ENCODE results near the gene TSPAN11. TPM values are rescaled to one million over a fixed set of nuclear protein-coding genes. Genes with fewer than 3 reads are reported as not detected.

TSPAN11 gene
- total and polyA plus RNA-seq, 2 experiments from 2014 or later: 2.1 to 6.0 TPM

DNA sequence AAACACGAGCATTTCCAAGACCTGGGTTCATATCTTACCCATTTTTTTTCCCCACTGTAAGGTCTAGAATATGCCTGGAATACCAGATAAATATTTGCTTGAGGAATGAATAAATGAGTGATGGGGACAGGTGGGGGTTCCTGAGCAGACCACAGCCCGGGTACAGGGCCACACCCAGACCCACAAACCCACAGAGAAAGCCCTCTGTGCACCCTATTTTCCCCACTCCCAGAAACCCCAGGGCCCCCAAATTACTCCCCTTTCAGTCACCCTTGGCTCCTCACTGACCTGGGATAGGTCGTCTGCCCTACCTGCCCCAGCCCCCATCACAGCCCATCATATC, 80.6 kb downstream of the TSPAN11 start:
- Histone ChIP-seq H3K9me2 (ENCODE audit: insufficient read depth) (no peaks in the 10 kb centered on the region), H3K4me1 (ENCODE audit: insufficient read depth) (no peaks in the 10 kb centered on the region), H2AFZ (no peak overlapping the region), H3K4me2 (no peak overlapping the region), H4K20me1 (replicated peaks; ENCODE audit: insufficient read depth) (no peaks in the 10 kb centered on the region), H3K4me3 (no peak overlapping the region), H3K79me2 (replicated peaks; ENCODE audit: insufficient read depth) (no peaks in the 10 kb centered on the region), H3K36me3 (ENCODE audit: insufficient read depth) (no peaks in the 10 kb centered on the region), H3K27me3 (ENCODE audit: insufficient read depth) (no peaks in the 10 kb centered on the region), H3F3A (replicated peaks; ENCODE audit: low read depth) (no peaks in the 10 kb centered on the region), H3K27ac (ENCODE audit: low read depth) (no peak overlapping the region)
- TF ChIP-seq POLR2AphosphoS5 (IDR thresholded peaks at IDR 0.05; ENCODE audit: low read depth) (no peak), EZH2 (IDR thresholded peaks at IDR 0.05; ENCODE audit: low read depth, unreplicated experiment) (no peak), CREB1 (CRISPR knock-in tag; IDR thresholded peaks at IDR 0.05; ENCODE audit: low read depth) (no peak), ZNF331 (CRISPR knock-in tag; IDR thresholded peaks at IDR 0.05; ENCODE audit: low read depth) (no peak), ZNF114 (CRISPR knock-in tag; IDR thresholded peaks at IDR 0.05) (no peak), STAT1 (IDR thresholded peaks at IDR 0.05; ENCODE audit: unreplicated experiment) (no peak)
- TF ChIP-seq, protein P1, sequence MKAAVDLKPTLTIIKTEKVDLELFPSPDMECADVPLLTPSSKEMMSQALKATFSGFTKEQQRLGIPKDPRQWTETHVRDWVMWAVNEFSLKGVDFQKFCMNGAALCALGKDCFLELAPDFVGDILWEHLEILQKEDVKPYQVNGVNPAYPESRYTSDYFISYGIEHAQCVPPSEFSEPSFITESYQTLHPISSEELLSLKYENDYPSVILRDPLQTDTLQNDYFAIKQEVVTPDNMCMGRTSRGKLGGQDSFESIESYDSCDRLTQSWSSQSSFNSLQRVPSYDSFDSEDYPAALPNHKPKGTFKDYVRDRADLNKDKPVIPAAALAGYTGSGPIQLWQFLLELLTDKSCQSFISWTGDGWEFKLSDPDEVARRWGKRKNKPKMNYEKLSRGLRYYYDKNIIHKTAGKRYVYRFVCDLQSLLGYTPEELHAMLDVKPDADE (IDR thresholded peaks at IDR 0.05): no peak
- TF ChIP-seq, protein P2, sequence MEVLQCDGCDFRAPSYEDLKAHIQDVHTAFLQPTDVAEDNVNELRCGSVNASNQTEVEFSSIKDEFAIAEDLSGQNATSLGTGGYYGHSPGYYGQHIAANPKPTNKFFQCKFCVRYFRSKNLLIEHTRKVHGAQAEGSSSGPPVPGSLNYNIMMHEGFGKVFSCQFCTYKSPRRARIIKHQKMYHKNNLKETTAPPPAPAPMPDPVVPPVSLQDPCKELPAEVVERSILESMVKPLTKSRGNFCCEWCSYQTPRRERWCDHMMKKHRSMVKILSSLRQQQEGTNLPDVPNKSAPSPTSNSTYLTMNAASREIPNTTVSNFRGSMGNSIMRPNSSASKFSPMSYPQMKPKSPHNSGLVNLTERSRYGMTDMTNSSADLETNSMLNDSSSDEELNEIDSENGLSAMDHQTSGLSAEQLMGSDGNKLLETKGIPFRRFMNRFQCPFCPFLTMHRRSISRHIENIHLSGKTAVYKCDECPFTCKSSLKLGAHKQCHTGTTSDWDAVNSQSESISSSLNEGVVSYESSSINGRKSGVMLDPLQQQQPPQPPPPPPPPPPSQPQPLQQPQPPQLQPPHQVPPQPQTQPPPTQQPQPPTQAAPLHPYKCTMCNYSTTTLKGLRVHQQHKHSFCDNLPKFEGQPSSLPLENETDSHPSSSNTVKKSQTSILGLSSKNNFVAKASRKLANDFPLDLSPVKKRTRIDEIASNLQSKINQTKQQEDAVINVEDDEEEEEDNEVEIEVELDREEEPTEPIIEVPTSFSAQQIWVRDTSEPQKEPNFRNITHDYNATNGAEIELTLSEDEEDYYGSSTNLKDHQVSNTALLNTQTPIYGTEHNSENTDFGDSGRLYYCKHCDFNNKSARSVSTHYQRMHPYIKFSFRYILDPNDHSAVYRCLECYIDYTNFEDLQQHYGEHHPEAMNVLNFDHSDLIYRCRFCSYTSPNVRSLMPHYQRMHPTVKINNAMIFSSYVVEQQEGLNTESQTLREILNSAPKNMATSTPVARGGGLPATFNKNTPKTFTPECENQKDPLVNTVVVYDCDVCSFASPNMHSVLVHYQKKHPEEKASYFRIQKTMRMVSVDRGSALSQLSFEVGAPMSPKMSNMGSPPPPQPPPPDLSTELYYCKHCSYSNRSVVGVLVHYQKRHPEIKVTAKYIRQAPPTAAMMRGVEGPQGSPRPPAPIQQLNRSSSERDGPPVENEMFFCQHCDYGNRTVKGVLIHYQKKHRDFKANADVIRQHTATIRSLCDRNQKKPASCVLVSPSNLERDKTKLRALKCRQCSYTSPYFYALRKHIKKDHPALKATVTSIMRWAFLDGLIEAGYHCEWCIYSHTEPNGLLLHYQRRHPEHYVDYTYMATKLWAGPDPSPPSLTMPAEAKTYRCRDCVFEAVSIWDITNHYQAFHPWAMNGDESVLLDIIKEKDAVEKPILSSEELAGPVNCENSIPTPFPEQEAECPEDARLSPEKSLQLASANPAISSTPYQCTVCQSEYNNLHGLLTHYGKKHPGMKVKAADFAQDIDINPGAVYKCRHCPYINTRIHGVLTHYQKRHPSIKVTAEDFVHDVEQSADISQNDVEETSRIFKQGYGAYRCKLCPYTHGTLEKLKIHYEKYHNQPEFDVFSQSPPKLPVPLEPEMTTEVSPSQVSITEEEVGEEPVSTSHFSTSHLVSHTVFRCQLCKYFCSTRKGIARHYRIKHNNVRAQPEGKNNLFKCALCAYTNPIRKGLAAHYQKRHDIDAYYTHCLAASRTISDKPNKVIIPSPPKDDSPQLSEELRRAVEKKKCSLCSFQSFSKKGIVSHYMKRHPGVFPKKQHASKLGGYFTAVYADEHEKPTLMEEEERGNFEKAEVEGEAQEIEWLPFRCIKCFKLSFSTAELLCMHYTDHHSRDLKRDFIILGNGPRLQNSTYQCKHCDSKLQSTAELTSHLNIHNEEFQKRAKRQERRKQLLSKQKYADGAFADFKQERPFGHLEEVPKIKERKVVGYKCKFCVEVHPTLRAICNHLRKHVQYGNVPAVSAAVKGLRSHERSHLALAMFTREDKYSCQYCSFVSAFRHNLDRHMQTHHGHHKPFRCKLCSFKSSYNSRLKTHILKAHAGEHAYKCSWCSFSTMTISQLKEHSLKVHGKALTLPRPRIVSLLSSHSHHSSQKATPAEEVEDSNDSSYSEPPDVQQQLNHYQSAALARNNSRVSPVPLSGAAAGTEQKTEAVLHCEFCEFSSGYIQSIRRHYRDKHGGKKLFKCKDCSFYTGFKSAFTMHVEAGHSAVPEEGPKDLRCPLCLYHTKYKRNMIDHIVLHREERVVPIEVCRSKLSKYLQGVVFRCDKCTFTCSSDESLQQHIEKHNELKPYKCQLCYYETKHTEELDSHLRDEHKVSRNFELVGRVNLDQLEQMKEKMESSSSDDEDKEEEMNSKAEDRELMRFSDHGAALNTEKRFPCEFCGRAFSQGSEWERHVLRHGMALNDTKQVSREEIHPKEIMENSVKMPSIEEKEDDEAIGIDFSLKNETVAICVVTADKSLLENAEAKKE (CRISPR knock-in tag; IDR thresholded peaks at IDR 0.05): no peak
- TF ChIP-seq, protein P3, sequence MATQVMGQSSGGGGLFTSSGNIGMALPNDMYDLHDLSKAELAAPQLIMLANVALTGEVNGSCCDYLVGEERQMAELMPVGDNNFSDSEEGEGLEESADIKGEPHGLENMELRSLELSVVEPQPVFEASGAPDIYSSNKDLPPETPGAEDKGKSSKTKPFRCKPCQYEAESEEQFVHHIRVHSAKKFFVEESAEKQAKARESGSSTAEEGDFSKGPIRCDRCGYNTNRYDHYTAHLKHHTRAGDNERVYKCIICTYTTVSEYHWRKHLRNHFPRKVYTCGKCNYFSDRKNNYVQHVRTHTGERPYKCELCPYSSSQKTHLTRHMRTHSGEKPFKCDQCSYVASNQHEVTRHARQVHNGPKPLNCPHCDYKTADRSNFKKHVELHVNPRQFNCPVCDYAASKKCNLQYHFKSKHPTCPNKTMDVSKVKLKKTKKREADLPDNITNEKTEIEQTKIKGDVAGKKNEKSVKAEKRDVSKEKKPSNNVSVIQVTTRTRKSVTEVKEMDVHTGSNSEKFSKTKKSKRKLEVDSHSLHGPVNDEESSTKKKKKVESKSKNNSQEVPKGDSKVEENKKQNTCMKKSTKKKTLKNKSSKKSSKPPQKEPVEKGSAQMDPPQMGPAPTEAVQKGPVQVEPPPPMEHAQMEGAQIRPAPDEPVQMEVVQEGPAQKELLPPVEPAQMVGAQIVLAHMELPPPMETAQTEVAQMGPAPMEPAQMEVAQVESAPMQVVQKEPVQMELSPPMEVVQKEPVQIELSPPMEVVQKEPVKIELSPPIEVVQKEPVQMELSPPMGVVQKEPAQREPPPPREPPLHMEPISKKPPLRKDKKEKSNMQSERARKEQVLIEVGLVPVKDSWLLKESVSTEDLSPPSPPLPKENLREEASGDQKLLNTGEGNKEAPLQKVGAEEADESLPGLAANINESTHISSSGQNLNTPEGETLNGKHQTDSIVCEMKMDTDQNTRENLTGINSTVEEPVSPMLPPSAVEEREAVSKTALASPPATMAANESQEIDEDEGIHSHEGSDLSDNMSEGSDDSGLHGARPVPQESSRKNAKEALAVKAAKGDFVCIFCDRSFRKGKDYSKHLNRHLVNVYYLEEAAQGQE (IDR thresholded peaks at IDR 0.05; ENCODE audit: unreplicated experiment): no peak
- TF ChIP-seq, protein P4, sequence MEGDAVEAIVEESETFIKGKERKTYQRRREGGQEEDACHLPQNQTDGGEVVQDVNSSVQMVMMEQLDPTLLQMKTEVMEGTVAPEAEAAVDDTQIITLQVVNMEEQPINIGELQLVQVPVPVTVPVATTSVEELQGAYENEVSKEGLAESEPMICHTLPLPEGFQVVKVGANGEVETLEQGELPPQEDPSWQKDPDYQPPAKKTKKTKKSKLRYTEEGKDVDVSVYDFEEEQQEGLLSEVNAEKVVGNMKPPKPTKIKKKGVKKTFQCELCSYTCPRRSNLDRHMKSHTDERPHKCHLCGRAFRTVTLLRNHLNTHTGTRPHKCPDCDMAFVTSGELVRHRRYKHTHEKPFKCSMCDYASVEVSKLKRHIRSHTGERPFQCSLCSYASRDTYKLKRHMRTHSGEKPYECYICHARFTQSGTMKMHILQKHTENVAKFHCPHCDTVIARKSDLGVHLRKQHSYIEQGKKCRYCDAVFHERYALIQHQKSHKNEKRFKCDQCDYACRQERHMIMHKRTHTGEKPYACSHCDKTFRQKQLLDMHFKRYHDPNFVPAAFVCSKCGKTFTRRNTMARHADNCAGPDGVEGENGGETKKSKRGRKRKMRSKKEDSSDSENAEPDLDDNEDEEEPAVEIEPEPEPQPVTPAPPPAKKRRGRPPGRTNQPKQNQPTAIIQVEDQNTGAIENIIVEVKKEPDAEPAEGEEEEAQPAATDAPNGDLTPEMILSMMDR (conservative IDR thresholded peaks at IDR 0.05; ENCODE audit: low read depth in 2 of 2): no peak
- H3K27ac Mint-ChIP-seq: no peak overlapping the region
- H3K4me3 Mint-ChIP-seq: no peak overlapping the region
- no peaks in the 10 kb centered on the region for H3K36me3 Mint-ChIP-seq (ENCODE audit: low read depth)
- H3K4me1 Mint-ChIP-seq: peaks cover 14% of the 10 kb centered on the region
- peaks cover 22% of the 10 kb centered on the region for H3K27me3 Mint-ChIP-seq (ENCODE audit: insufficient read depth, low read depth, poor library complexity)
- ATAC-seq (no peak), DNase-seq (ENCODE audit: low spot score) (no peak)
- H3K9me3 Mint-ChIP-seq: no peaks in the 10 kb centered on the region

Measured in GM23338 (cell line).